Keratinocyte (primary cell): ENCODE measurements around the gene KRTAP5-4.

Experiments used
- CTCF ChIP-seq, 3 experiments: IDR thresholded peaks in 1 of 3; conservative IDR thresholded peaks in 1 of 3; optimal IDR thresholded peaks in 1 of 3; 2 replicates in 2 of 3; 3 replicates in 1 of 3; pipeline versions ENCODE3 to v1.5.1; 2011; ENCODE audit warnings: low read length in 3 of 3, mild to moderate bottlenecking in 3 of 3, moderate library complexity in 2 of 3, control low read depth in 1 of 3, inconsistent platforms in 1 of 3; ENCODE audit not compliant: insufficient read depth in 2 of 3; ENCODE audit errors: extremely low read depth in 1 of 3
- EZH2 ChIP-seq: IDR thresholded peaks from one replicate; pipeline ENCODE4 v1.6.1; 2012; ENCODE audit warnings: inconsistent platforms, mild to moderate bottlenecking, low read length, moderate library complexity

DNA sequence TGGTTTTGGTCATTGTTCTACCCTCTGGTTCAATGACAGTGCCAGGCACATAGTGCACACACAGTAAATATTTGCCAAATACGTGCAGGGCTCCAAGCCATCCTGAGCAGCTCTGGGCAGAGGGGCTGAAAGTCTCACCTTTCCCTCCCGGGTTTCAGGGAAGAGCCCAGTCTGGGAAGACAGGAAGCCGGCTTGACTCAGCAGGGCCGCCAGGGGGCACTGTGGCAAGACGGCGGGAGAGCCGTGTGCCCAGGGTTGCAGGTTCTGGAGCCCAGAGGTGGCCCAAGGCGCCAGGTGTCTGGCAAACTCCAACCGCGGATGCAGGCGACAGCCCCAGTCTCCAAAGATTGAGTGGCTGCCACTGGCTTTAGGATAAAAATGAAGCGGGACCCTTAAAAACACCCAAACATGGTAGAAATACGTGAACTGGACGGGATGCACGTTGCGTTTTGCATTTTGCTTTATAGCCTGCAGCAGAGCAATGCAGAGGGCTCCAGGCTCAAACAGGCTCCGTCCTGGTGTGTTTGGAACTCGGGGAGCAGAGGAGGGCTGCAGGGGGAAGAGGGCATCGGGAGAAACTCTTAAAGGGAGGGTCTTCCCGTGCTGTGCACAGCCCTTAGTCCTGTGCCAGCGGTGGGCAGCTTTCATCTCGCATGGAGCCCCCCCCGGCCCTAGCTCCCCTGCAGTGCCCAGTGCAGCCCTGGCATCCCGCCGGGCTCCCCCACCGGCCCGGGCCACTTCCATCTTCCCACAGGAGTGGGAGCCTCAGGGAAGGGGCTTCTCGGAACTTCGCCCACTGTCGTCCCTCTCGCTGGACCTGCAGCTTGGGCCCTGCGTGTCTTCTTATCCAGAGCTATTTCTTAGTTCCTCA, 18.4 kb upstream of the KRTAP5-4 start:
- TF ChIP-seq CTCF (optimal IDR thresholded peaks at IDR 0.05 in 1 of 3, IDR thresholded peaks at IDR 0.05 in 1 of 3, conservative IDR thresholded peaks at IDR 0.05 in 1 of 3; ENCODE audit: extremely low read depth in 1 of 3, insufficient read depth in 2 of 3, low read length in 3 of 3) (peak; percentile 76 to 92 (median 82)), EZH2 (no peak)
